Chondrocyte (in vitro differentiated cells): ENCODE results near the gene EXOC7. TPM values are rescaled to one million over a fixed set of nuclear protein-coding genes. Genes with fewer than 3 reads are reported as not detected.
"Not testable (repeated sequence)": the region's sequence is repeated elsewhere in the genome, so short reads cannot be mapped to it uniquely, and the experiment has no call there.

Source experiments
- DNase-seq: peaks from one replicate; pipeline ENCODE4 v3.0.0; 2021; ENCODE audit warnings: mixed read lengths, low spot score
- H3K27ac Mint-ChIP-seq: one replicate; pipeline ENCODE4 v1.8.0; 2021; ENCODE audit warnings: mild to moderate bottlenecking, moderate library complexity, mixed read lengths; ENCODE audit not compliant: unreplicated experiment
- H3K27me3 Mint-ChIP-seq: 2 replicates; pipeline ENCODE4 v1.8.0; 2021; ENCODE audit warnings: low read depth, mixed read lengths
- H3K36me3 Mint-ChIP-seq: 2 replicates; pipeline ENCODE4 v1.8.0; 2021; ENCODE audit warnings: low read depth, mixed read lengths
- H3K4me1 Mint-ChIP-seq: 2 replicates; pipeline ENCODE4 v1.8.0; 2021; ENCODE audit warnings: low read depth, mild to moderate bottlenecking, mixed read lengths
- H3K4me3 Mint-ChIP-seq: one replicate; pipeline ENCODE4 v1.8.0; 2021; ENCODE audit warnings: mild to moderate bottlenecking, moderate library complexity, mixed read lengths; ENCODE audit not compliant: unreplicated experiment
- H3K9me3 Mint-ChIP-seq: 2 replicates; pipeline ENCODE4 v1.8.0; 2021; ENCODE audit warnings: low read depth, mixed read lengths
- total RNA-seq: library from RNA; stranded (reverse); gene quantifications from 3 replicates; pipeline ENCODE4 v1.2.1, GENCODE V29; 2021
- TF ChIP-seq, protein P1 (sequence below): fragments of 200-600 bp; sonication (generic); IDR thresholded peaks from 2 replicates; pipeline ENCODE4 v1.5.0; 2021; ENCODE audit warnings: antibody characterized with exemption, mild to moderate bottlenecking, moderate library complexity

The EXOC7 gene
- total RNA-seq, 1 donor from 2014 or later, result 131 TPM

DNA sequence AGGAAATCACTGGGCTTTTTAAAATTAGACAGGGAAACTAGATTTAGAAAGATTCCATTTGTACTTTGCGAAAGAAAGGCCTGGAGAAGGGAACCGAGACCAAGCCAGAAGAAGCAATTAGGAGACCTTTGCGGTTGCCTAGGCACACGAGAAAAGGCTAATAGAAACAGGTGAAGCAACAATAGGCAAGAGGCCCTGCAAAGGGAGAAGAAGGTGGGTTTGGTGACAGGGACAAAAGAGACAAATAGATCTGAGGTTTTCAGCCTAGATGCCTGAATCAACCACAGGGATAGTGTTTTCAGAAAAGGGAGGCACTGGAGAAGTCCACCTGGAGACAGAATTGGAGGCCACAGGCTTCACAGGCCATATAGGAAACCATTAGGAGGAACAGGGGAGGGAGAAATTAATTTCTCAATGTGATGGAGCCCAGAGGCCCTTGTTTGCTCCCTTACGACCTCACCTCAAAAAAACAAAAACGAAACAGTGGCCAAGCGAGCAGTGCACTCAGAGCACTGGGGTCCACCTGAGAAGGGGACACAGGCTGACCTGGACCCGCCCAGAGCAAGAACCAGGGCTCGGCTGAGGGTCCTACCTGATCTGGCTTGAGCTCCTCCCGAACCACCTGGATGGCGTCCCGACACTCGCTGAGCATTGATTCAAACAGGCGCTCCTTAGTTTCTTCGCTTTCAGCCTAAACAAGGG, 53.6 kb downstream of the EXOC7 start:
- peak overlapping the region; percentile 33 for H3K27ac Mint-ChIP-seq
- TF ChIP-seq, protein P1, sequence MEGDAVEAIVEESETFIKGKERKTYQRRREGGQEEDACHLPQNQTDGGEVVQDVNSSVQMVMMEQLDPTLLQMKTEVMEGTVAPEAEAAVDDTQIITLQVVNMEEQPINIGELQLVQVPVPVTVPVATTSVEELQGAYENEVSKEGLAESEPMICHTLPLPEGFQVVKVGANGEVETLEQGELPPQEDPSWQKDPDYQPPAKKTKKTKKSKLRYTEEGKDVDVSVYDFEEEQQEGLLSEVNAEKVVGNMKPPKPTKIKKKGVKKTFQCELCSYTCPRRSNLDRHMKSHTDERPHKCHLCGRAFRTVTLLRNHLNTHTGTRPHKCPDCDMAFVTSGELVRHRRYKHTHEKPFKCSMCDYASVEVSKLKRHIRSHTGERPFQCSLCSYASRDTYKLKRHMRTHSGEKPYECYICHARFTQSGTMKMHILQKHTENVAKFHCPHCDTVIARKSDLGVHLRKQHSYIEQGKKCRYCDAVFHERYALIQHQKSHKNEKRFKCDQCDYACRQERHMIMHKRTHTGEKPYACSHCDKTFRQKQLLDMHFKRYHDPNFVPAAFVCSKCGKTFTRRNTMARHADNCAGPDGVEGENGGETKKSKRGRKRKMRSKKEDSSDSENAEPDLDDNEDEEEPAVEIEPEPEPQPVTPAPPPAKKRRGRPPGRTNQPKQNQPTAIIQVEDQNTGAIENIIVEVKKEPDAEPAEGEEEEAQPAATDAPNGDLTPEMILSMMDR, result no peak
- peaks cover 32% of the 10 kb centered on the region for H3K4me1 Mint-ChIP-seq
- no peaks in the 10 kb centered on the region for H3K9me3 Mint-ChIP-seq
- H3K4me3 Mint-ChIP-seq, result no peak overlapping the region
- DNase-seq, result no peak
- H3K36me3 Mint-ChIP-seq, result peaks cover 47% of the 10 kb centered on the region
- no peaks in the 10 kb centered on the region for H3K27me3 Mint-ChIP-seq

DNA sequence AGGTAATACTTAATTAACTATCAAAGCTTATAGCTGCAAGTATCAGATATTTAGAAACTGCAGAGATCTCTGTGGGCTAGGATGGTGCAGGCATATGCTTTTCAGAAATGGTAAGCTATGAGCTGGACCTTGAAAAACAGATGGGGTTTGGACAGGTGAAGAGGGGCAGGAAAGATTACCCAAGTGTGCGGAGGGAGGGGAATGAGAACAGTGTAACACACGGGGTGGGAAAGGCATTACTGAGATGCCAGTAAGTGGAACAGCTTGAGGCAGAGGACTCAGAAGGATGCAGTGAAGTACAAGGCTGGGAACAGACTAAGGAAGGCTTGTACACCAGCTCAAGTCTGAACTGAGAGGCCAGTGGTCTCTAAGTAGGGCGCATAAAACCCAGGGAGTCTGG, 54.3 kb downstream of the EXOC7 start:
- peaks cover 30% of the 10 kb centered on the region for H3K4me1 Mint-ChIP-seq
- TF ChIP-seq, protein P1, result no peak
- peak overlapping the region; percentile 52 for H3K27ac Mint-ChIP-seq
- H3K4me3 Mint-ChIP-seq, result no peak overlapping the region
- DNase-seq, result no peak
- no peaks in the 10 kb centered on the region for H3K27me3 Mint-ChIP-seq
- no peaks in the 10 kb centered on the region for H3K9me3 Mint-ChIP-seq
- peaks cover 52% of the 10 kb centered on the region for H3K36me3 Mint-ChIP-seq

DNA sequence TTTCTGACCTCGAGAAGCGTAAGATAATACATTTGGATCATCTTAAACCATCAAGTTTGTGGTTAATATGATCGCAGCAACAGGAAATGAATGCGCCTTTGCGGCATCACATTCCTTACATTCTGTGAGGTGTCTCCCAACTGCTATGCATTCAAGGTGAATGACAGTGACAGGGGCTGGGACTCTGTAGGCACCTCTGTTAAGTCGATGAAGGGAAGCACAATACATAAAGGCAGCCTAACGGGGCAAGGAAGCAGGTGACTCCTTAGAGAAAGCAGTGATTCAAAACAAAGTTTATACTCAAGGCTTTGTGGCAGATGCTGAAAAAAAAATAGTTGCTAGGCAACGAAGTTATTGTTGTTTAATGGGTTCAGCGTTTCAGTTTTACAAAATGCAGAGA, 54.9 kb downstream of the EXOC7 start:
- TF ChIP-seq, protein P1, result no peak
- Mint-ChIP-seq H3K9me3 (no peaks in the 10 kb centered on the region), H3K27ac (peak overlapping the region; percentile 52), H3K4me3 (no peak overlapping the region), H3K4me1 (peaks cover 24% of the 10 kb centered on the region), H3K36me3 (peaks cover 52% of the 10 kb centered on the region), H3K27me3 (no peaks in the 10 kb centered on the region)
- no peak for DNase-seq

DNA sequence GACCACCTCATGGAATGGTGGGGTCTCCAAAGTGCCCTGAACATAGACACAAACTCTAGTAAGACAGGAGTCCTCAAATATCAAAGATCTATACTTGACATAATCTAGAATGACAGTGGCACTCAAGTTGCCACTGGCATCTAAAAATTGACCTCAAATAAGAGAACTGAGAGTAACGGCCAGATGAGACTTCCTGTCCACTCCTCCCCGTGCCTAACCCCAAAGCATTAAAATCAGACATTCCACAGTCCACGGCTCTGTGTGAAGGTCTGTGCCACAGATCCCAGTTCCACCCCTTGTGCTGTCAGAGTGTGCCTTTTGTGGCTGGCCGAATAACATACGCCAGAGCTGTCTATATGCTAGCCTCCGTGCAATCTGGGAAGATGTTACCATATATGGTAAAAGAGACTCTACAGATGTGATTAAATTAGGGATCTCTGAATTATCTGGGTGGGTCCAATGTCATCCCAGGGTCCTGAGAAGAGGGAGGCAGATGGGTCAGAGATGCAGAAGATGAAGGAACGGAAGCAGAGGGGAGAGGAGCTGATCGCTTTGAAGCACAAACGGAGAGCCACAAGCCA, 55.5 kb downstream of the EXOC7 start:
- TF ChIP-seq, protein P1, result no peak
- H3K9me3 Mint-ChIP-seq, result no peaks in the 10 kb centered on the region
- H3K4me3 Mint-ChIP-seq, result no peak overlapping the region
- DNase-seq, result no peak
- H3K27ac Mint-ChIP-seq, result peak overlapping the region; percentile 53
- peaks cover 56% of the 10 kb centered on the region for H3K36me3 Mint-ChIP-seq
- H3K27me3 Mint-ChIP-seq, result no peaks in the 10 kb centered on the region
- H3K4me1 Mint-ChIP-seq, result peaks cover 18% of the 10 kb centered on the region

GRCh38 chr17:76046064-76046463, 57.5 kb downstream of the EXOC7 start:
- TF ChIP-seq, protein P1, result no peak
- Mint-ChIP-seq H3K4me1 (peaks cover 13% of the 10 kb centered on the region), H3K4me3 (no peak overlapping the region), H3K9me3 (no peaks in the 10 kb centered on the region), H3K27ac (no peak overlapping the region), H3K36me3 (peaks cover 54% of the 10 kb centered on the region), H3K27me3 (no peaks in the 10 kb centered on the region)
- no peak for DNase-seq

- peaks cover 57% of the 10 kb centered on the region for H3K36me3 Mint-ChIP-seq
- H3K4me1 Mint-ChIP-seq, H3K9me3 Mint-ChIP-seq, H3K27me3 Mint-ChIP-seq, H3K27ac Mint-ChIP-seq, H3K4me3 Mint-ChIP-seq, DNase-seq: not testable (repeated sequence)
These were observed 59.0 kb downstream of the EXOC7 start for GRCh38 chr17:76044475-76045007.

GRCh38 chr17:76042868-76043267, 60.7 kb downstream of the EXOC7 start:
- DNase-seq, H3K27me3 Mint-ChIP-seq, H3K4me3 Mint-ChIP-seq, H3K9me3 Mint-ChIP-seq, H3K27ac Mint-ChIP-seq, H3K4me1 Mint-ChIP-seq: not testable (repeated sequence)
- H3K36me3 Mint-ChIP-seq, result peaks cover 55% of the 10 kb centered on the region
